ENCODE results near the gene CDH24. TPM values are rescaled to one million over a fixed set of nuclear protein-coding genes. Genes with fewer than 3 reads are reported as not detected.

The CDH24 gene
- total and polyA plus RNA-seq, 8 donors, result 1.2 to 14.3 (median 3.7) TPM; not detected in 1

- 25 to 29% (median 27%) methylated on average over 8 of the region's 8 CpGs for WGBS, 5 donors
- H3K36me3 ChIP-seq, result peaks cover 61 to 77% (median 74%) of the 10 kb centered on the region in 4 donors
- H3K4me3 ChIP-seq, result peak overlapping the region in 1 of 4 donors; percentile 9
- intact Hi-C loops (cut with DNase I; ENCODE audit: low total_unique reads), result no loop called here
- DNase-seq, result peak; percentile 84 to 96
- H3K27me3 ChIP-seq, result no peaks in the 10 kb centered on the region
- H3K27ac ChIP-seq, result peak overlapping the region in 4 of 5 donors; percentile 14 to 89 (median 61)
- H3K9me3 ChIP-seq, result no peaks in the 10 kb centered on the region
- peaks cover 33 to 65% (median 52%) of the 10 kb centered on the region in 4 donors for H3K4me1 ChIP-seq
- no peak for TF ChIP-seq EP300 (IDR thresholded peaks at IDR 0.05)
- peak in 2 of 3 donors; percentile 59 to 76 for TF ChIP-seq POLR2AphosphoS5 (IDR thresholded peaks at IDR 0.05)
- peak in 5 of 7 experiments; percentile 94 to 98 (median 97) for TF ChIP-seq CTCF (IDR thresholded peaks at IDR 0.05)
These were observed 11.6 kb upstream of the CDH24 start for GRCh38 chr14:23068789-23069412.

DNA sequence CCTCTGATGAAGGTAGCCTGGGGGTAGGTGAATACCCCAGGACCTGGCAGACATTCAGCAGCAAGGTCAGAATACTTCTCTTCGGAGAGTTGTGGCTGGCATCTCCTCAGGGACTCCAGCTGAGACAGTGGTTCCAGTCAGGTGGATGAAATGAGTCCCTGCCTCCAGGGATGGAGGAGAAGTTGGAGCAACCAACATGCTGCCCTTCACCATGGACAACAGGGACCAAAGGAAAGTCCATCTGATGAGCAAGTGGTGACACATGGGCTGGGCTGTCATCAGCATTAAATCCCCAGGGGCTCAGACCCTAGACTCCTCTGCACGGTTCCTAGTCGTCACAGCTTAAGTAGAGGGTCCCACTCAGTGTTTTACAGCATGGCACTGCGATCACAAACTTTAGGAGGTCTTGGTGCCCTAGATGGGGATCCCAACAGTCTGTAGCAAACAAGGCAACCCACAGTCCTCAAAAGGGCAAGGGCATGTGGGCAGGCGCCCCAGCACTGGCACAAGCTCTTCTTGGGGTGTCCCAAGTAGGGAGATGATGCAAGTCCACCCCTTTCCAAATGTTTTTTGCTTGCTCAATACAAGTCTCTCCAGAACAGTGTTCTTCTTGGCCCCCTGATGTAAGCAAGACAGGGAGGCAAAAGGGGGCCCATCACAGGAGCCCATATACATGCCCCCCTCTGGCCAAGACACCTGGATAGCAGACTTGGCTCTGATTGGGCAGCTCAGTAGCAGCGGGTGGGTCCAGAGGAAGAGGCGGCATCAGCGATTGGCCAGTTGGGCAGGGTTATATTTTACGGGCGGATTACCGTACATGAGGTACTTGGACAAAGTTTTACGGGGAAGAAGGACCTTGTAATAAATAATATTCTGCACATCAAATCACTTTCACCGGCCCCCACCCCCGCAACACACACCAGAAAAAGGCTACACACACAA is 10.8 kb upstream of the CDH24 start:
- 73 to 81% (median 81%) methylated on average over 14 of the region's 14 CpGs for WGBS, 5 donors
- peak overlapping the region in 1 of 4 donors; percentile 9 for H3K4me3 ChIP-seq
- H3K36me3 ChIP-seq, result peaks cover 64 to 77% (median 74%) of the 10 kb centered on the region in 4 donors
- intact Hi-C loops (cut with DNase I; ENCODE audit: low total_unique reads), result no loop called here
- peaks cover 33 to 62% (median 50%) of the 10 kb centered on the region in 4 donors for H3K4me1 ChIP-seq
- DNase-seq, result no peak
- TF ChIP-seq EP300 (IDR thresholded peaks at IDR 0.05), result no peak
- TF ChIP-seq CTCF (IDR thresholded peaks at IDR 0.05), result no peak
- TF ChIP-seq POLR2AphosphoS5 (IDR thresholded peaks at IDR 0.05), result no peak
- no peak for TF ChIP-seq POLR2A (IDR thresholded peaks at IDR 0.05)
- H3K9me3 ChIP-seq, result no peaks in the 10 kb centered on the region
- no peaks in the 10 kb centered on the region for H3K27me3 ChIP-seq
- H3K27ac ChIP-seq, result peak overlapping the region in 3 of 5 donors; percentile 36 to 89 (median 86)

GRCh38 chr14:23066855-23067744 is 9.8 kb upstream of the CDH24 start:
- Histone ChIP-seq H3K9me3 (no peaks in the 10 kb centered on the region), H3K27ac (no peak overlapping the region), H3K36me3 (peaks cover 64 to 77% (median 75%) of the 10 kb centered on the region in 4 donors), H3K27me3 (no peaks in the 10 kb centered on the region), H3K4me3 (no peak overlapping the region), H3K4me1 (peaks cover 35 to 55% (median 47%) of the 10 kb centered on the region in 4 donors)
- intact Hi-C loops (cut with DNase I; ENCODE audit: low total_unique reads), result no loop called here
- 85 to 91% (median 89%) methylated on average over 23 of the region's 23 CpGs for WGBS, 5 donors
- no peak for DNase-seq
- TF ChIP-seq CTCF (IDR thresholded peaks at IDR 0.05), result no peak
- TF ChIP-seq POLR2A (IDR thresholded peaks at IDR 0.05), result no peak
- no peak for TF ChIP-seq POLR2AphosphoS5 (IDR thresholded peaks at IDR 0.05)
- TF ChIP-seq EP300 (IDR thresholded peaks at IDR 0.05), result no peak

All from stomach (tissue), 9 donors.